Aorta (tissue), 5 donors: Measurements from ENCODE around the gene SKI. TPM values are rescaled to one million over a fixed set of nuclear protein-coding genes. Genes with fewer than 3 reads are reported as not detected.

Source experiments
- ATAC-seq: fragments of 200-7000 bp; cut with Tn5 transposase; one replicate; pipeline ENCODE4 v1.9.1; 2022; ENCODE audit warnings: moderate library complexity; ENCODE audit not compliant: low FRiP score
- DNase-seq, 2 donors: peaks; one replicate each; pipeline ENCODE4 v3.0.0-alpha.2; 2020
- H3K27ac ChIP-seq, 2 donors: one replicate each; pipeline ENCODE4 v1.5.1; 2013; ENCODE audit warnings: low read length in 2 of 2, mild to moderate bottlenecking in 2 of 2, moderate library complexity in 2 of 2, control low read depth in 1 of 2, inconsistent platforms in 1 of 2, low read depth in 1 of 2
- H3K27me3 ChIP-seq, 2 donors: one replicate each; pipeline ENCODE4 v1.6.1; 2013; ENCODE audit warnings: control low read depth in 1 of 2, low read length in 1 of 2, mild to moderate bottlenecking in 1 of 2, moderate library complexity in 1 of 2; ENCODE audit not compliant: insufficient read depth in 2 of 2, control insufficient read depth in 1 of 2
- H3K36me3 ChIP-seq, 2 donors: one replicate each; pipeline ENCODE4 v1.6.1; 2013; ENCODE audit warnings: control low read depth in 1 of 2, low read length in 1 of 2, mild to moderate bottlenecking in 1 of 2; ENCODE audit not compliant: insufficient read depth in 2 of 2, control insufficient read depth in 1 of 2
- H3K4me1 ChIP-seq, 2 donors: one replicate each; pipeline ENCODE4 v1.6.1; 2013; ENCODE audit warnings: low read length in 2 of 2, control low read depth in 1 of 2, mild to moderate bottlenecking in 1 of 2, moderate library complexity in 1 of 2; ENCODE audit not compliant: insufficient read depth in 2 of 2, control insufficient read depth in 1 of 2
- H3K4me3 ChIP-seq, 2 donors: one replicate each; pipeline ENCODE4 v1.5.1; 2013; ENCODE audit warnings: low read length in 2 of 2, control low read depth in 1 of 2, mild to moderate bottlenecking in 1 of 2
- H3K9me3 ChIP-seq: one replicate; pipeline ENCODE4 v1.6.1; 2013; ENCODE audit warnings: mild to moderate bottlenecking, low read length; ENCODE audit not compliant: control insufficient read depth
- WGBS, 2 donors: extraction: QIAGEN DNeasy Blood & Tissue Kit; methylation state at CpG; one replicate each; pipeline ENCODE4 v1.1.7; 2013; 5-methylcytosine and 5-hydroxymethylcytosine counted together
- intact Hi-C, 2 donors: fragments of 100-400 bp; cut with DNase I; formaldehyde crosslinking; loops; one replicate each; pipeline versions ENCODE4 v1.14.2 to v1.15.0; 2022
- polyA plus RNA-seq, 2 donors: library from polyadenylated mRNA; stranded (reverse); fragments of 200-250 nt; gene quantifications; one replicate each; pipeline ENCODE4 v1.2.3, GENCODE V29; 2013
- total RNA-seq, 2 donors: library from RNA; stranded (reverse); fragmentation: NEBNext Ultra II Directional; extraction: Animal tissue kit (Norgen Biotek cat#: 25700); gene quantifications; one replicate each; pipeline ENCODE4 v1.2.1, GENCODE V29; 2021
- donor health status: healthy with polysubstance abuse.
- donor health status: Bipolar disorder and iron deficiency.
- donor health status: DM: no; HTN: no; CAD: no.
- donor health status: DM: no; HTN: no; CAD: no.
- donor health status: DM: yes; HTN: yes; CAD: no.

The SKI gene
- total and polyA plus RNA-seq, 4 donors = 20.7 to 129 (median 74.1) TPM

GRCh38 chr1:2198571-2198970, 29.5 kb upstream of the SKI start:
- no peaks in the 10 kb centered on the region for H3K4me1 ChIP-seq
- no peaks in the 10 kb centered on the region for H3K9me3 ChIP-seq
- intact Hi-C loops = loop anchor here (2.0 to 10.0 kb wide), 5 partner anchors 39 to 346 kb away; no protein-coding TSS in a partner anchor
- H3K36me3 ChIP-seq = no peaks in the 10 kb centered on the region
- peak overlapping the region in 1 of 2 donors; percentile 85 for H3K27ac ChIP-seq
- H3K27me3 ChIP-seq = no peaks in the 10 kb centered on the region
- H3K4me3 ChIP-seq = no peak overlapping the region
- 52 to 58% methylated on average over 11 of the region's 11 CpGs for WGBS, 2 donors
- ATAC-seq (no peak), DNase-seq (peak in 1 of 2 donors; percentile 48)

- peak; percentile 89 for ATAC-seq
- intact Hi-C loops = loop anchor here (2.0 to 10.0 kb wide), 5 partner anchors 38 to 346 kb away; no protein-coding TSS in a partner anchor
- peak; percentile 94 to 96 for DNase-seq
- Histone ChIP-seq H3K4me1 (no peaks in the 10 kb centered on the region), H3K27me3 (no peaks in the 10 kb centered on the region), H3K4me3 (peak overlapping the region in 1 of 2 donors; percentile 34), H3K9me3 (no peaks in the 10 kb centered on the region), H3K27ac (peak overlapping the region in 1 of 2 donors; percentile 85), H3K36me3 (no peaks in the 10 kb centered on the region)
- WGBS, 2 donors = 9 to 14% methylated on average over 23 to 24 of the region's 24 CpGs
Observed at GRCh38 chr1:2199042-2199810, 28.9 kb upstream of the SKI start.

GRCh38 chr1:2200308-2200943, 27.7 kb upstream of the SKI start:
- no peaks in the 10 kb centered on the region for H3K9me3 ChIP-seq
- WGBS, 2 donors = 73 to 78% methylated on average over 21 of the region's 21 CpGs
- ATAC-seq (no peak), DNase-seq (no peak)
- H3K27ac ChIP-seq = no peak overlapping the region
- no peak overlapping the region for H3K4me3 ChIP-seq
- H3K36me3 ChIP-seq = no peaks in the 10 kb centered on the region
- intact Hi-C loops = no loop called here
- no peaks in the 10 kb centered on the region for H3K4me1 ChIP-seq
- no peaks in the 10 kb centered on the region for H3K27me3 ChIP-seq

GRCh38 chr1:2201062-2201461, 27.1 kb upstream of the SKI start:
- Histone ChIP-seq H3K4me3 (no peak overlapping the region), H3K9me3 (no peaks in the 10 kb centered on the region), H3K4me1 (no peaks in the 10 kb centered on the region), H3K27me3 (no peaks in the 10 kb centered on the region), H3K27ac (no peak overlapping the region), H3K36me3 (no peaks in the 10 kb centered on the region)
- DNase-seq (no peak), ATAC-seq (no peak)
- intact Hi-C loops = no loop called here
- WGBS, 2 donors = 90 to 91% methylated on average over 14 of the region's 14 CpGs

- no peaks in the 10 kb centered on the region for H3K4me1 ChIP-seq
- no peak for DNase-seq
- no peak overlapping the region for H3K27ac ChIP-seq
- no peak overlapping the region for H3K4me3 ChIP-seq
- no peaks in the 10 kb centered on the region for H3K27me3 ChIP-seq
- intact Hi-C loops = no loop called here
- no peak for ATAC-seq
- WGBS, 2 donors = 85 to 92% methylated on average over 9 of the region's 9 CpGs
- H3K9me3 ChIP-seq = no peaks in the 10 kb centered on the region
- H3K36me3 ChIP-seq = no peaks in the 10 kb centered on the region
Observed at GRCh38 chr1:2202008-2202575, 26.0 kb upstream of the SKI start.

- 85 to 89% methylated on average over 13 to 15 of the region's 15 CpGs for WGBS, 2 donors
- intact Hi-C loops = no loop called here
- ATAC-seq = no peak
- H3K4me1 ChIP-seq = no peaks in the 10 kb centered on the region
- H3K36me3 ChIP-seq = no peaks in the 10 kb centered on the region
- no peaks in the 10 kb centered on the region for H3K27me3 ChIP-seq
- no peaks in the 10 kb centered on the region for H3K9me3 ChIP-seq
- H3K4me3 ChIP-seq = no peak overlapping the region
- no peak overlapping the region for H3K27ac ChIP-seq
- DNase-seq = peak in 1 of 2 donors; percentile 77
Observed at GRCh38 chr1:2202843-2203601, 25.1 kb upstream of the SKI start.

- Histone ChIP-seq H3K27ac (peak overlapping the region; percentile 6 to 89), H3K9me3 (no peaks in the 10 kb centered on the region), H3K4me3 (no peak overlapping the region), H3K27me3 (no peaks in the 10 kb centered on the region), H3K4me1 (no peaks in the 10 kb centered on the region), H3K36me3 (no peaks in the 10 kb centered on the region)
- intact Hi-C loops = loop anchor here in 1 of 2 donors (2.0 kb wide), 1 partner anchor 25 kb away; the partner anchor contains the start of gene SKI
- ATAC-seq (no peak), DNase-seq (peak; percentile 71 to 77)
- WGBS, 2 donors = 50 to 52% methylated on average over 25 of the region's 25 CpGs
Observed at GRCh38 chr1:2203671-2204414, 24.3 kb upstream of the SKI start.
